Endothelial cell (in vitro differentiated cells): ENCODE data around the gene HIF1AN. TPM values are rescaled to one million over a fixed set of nuclear protein-coding genes. Genes with fewer than 3 reads are reported as not detected.

Experiments
- DNase-seq: peaks from one replicate; pipeline ENCODE4 v3.0.0; 2021; ENCODE audit warnings: low spot score
- H3K27ac Mint-ChIP-seq: one replicate; pipeline ENCODE4 v1.8.0; 2021; ENCODE audit warnings: mixed read lengths, inconsistent platforms; ENCODE audit not compliant: unreplicated experiment
- H3K27me3 Mint-ChIP-seq: one replicate; pipeline ENCODE4 v1.8.0; 2021; ENCODE audit warnings: mild to moderate bottlenecking, moderate library complexity, mixed read lengths, inconsistent platforms; ENCODE audit not compliant: unreplicated experiment
- H3K36me3 Mint-ChIP-seq: one replicate; pipeline ENCODE4 v1.8.0; 2021; ENCODE audit warnings: mild to moderate bottlenecking, low read depth, mixed read lengths, inconsistent platforms; ENCODE audit not compliant: unreplicated experiment
- H3K4me1 Mint-ChIP-seq: one replicate; pipeline ENCODE4 v1.8.0; 2021; ENCODE audit warnings: mild to moderate bottlenecking, mixed read lengths, inconsistent platforms; ENCODE audit not compliant: unreplicated experiment
- H3K4me3 Mint-ChIP-seq: one replicate; pipeline ENCODE4 v1.8.0; 2021; ENCODE audit warnings: mild to moderate bottlenecking, mixed read lengths, inconsistent platforms; ENCODE audit not compliant: unreplicated experiment
- H3K9me3 Mint-ChIP-seq: one replicate; pipeline ENCODE4 v1.8.0; 2021; ENCODE audit warnings: mixed read lengths, inconsistent platforms; ENCODE audit not compliant: unreplicated experiment
- CTCF ChIP-seq: fragments of 200-600 bp; sonication (generic); IDR thresholded peaks from one replicate; pipeline ENCODE4 v1.5.0; 2021; ENCODE audit warnings: antibody characterized with exemption; ENCODE audit not compliant: unreplicated experiment
- total RNA-seq: library from RNA; stranded (reverse); fragmentation: NEBNext Ultra II Directional; extraction: Animal tissue kit (Norgen Biotek cat#: 25700); gene quantifications from one replicate; pipeline ENCODE4 v1.2.1, GENCODE V29; 2021; ENCODE audit not compliant: unreplicated experiment

HIF1AN gene
- total RNA-seq, 1 donor from 2014 or later = 44.4 TPM

- Mint-ChIP-seq H3K27ac (no peak overlapping the region), H3K9me3 (no peaks in the 10 kb centered on the region), H3K27me3 (peaks cover 2% of the 10 kb centered on the region), H3K4me1 (peaks cover 13% of the 10 kb centered on the region), H3K4me3 (no peak overlapping the region), H3K36me3 (peaks cover 20% of the 10 kb centered on the region)
- DNase-seq = no peak
- no peak for TF ChIP-seq CTCF
Measured at GRCh38 chr10:100498059-100498458, 37.7 kb upstream of the HIF1AN start.

GRCh38 chr10:100501423-100501822, 34.3 kb upstream of the HIF1AN start:
- H3K4me3 Mint-ChIP-seq = no peak overlapping the region
- no peak for DNase-seq
- peaks cover 13% of the 10 kb centered on the region for H3K4me1 Mint-ChIP-seq
- no peaks in the 10 kb centered on the region for H3K9me3 Mint-ChIP-seq
- H3K36me3 Mint-ChIP-seq = peaks cover 29% of the 10 kb centered on the region
- no peak overlapping the region for H3K27ac Mint-ChIP-seq
- H3K27me3 Mint-ChIP-seq = peaks cover 2% of the 10 kb centered on the region
- TF ChIP-seq CTCF = no peak

- Mint-ChIP-seq H3K9me3 (no peaks in the 10 kb centered on the region), H3K27me3 (no peaks in the 10 kb centered on the region), H3K4me3 (no peak overlapping the region), H3K4me1 (peaks cover 13% of the 10 kb centered on the region), H3K36me3 (peaks cover 23% of the 10 kb centered on the region), H3K27ac (no peak overlapping the region)
- no peak for DNase-seq
- no peak for TF ChIP-seq CTCF
Measured at GRCh38 chr10:100502926-100503494, 32.7 kb upstream of the HIF1AN start.

GRCh38 chr10:100504096-100504495, 31.6 kb upstream of the HIF1AN start:
- Mint-ChIP-seq H3K4me3 (no peak overlapping the region), H3K4me1 (peaks cover 13% of the 10 kb centered on the region), H3K27ac (no peak overlapping the region), H3K36me3 (peaks cover 23% of the 10 kb centered on the region), H3K9me3 (no peaks in the 10 kb centered on the region), H3K27me3 (no peaks in the 10 kb centered on the region)
- no peak for DNase-seq
- no peak for TF ChIP-seq CTCF

- Mint-ChIP-seq H3K27me3 (no peaks in the 10 kb centered on the region), H3K27ac (no peak overlapping the region)
Measured at GRCh38 chr10:100505164-100505563, 30.6 kb upstream of the HIF1AN start.

More at GRCh38 chr10:100505164-100505563, 30.6 kb upstream of the HIF1AN start:
- Mint-ChIP-seq H3K36me3 (peaks cover 23% of the 10 kb centered on the region), H3K9me3 (no peaks in the 10 kb centered on the region), H3K4me3 (no peak overlapping the region), H3K4me1 (peaks cover 13% of the 10 kb centered on the region)
- no peak for DNase-seq
- no peak for TF ChIP-seq CTCF
